ENCODE results near the gene SST.

Gene SST

GRCh38 chr3:187642861-187643260, 27.3 kb downstream of the SST start:
- Histone ChIP-seq H3K4me2 (ENCODE audit: low read depth, low read length) (no peak overlapping the region), H3K27ac (ENCODE audit: low read length) (no peak overlapping the region), H4K20me1 (ENCODE audit: insufficient read depth, low read length) (no peaks in the 10 kb centered on the region), H2AFZ (ENCODE audit: low read length) (no peak overlapping the region), H3K4me1 (ENCODE audit: low read length) (peaks cover 9% of the 10 kb centered on the region), H3K27me3 (replicated peaks; ENCODE audit: insufficient read depth, low read length) (peaks cover 13% of the 10 kb centered on the region), H3K9me3 (replicated peaks; ENCODE audit: insufficient read depth, low read length) (no peaks in the 10 kb centered on the region), H3K36me3 (replicated peaks; ENCODE audit: insufficient read depth, low read length) (no peaks in the 10 kb centered on the region), H3K4me3 (ENCODE audit: low read length) (no peak overlapping the region), H3K9me2 (replicated peaks; ENCODE audit: insufficient read depth, low read length) (no peaks in the 10 kb centered on the region), H3K79me2 (ENCODE audit: low read length) (no peaks in the 10 kb centered on the region), H3K9ac (ENCODE audit: low read length) (no peak overlapping the region), H3F3A (ENCODE audit: insufficient read depth, low read length) (peaks cover 8% of the 10 kb centered on the region)
- no peak for TF ChIP-seq EZH2phosphoT487 (IDR thresholded peaks at IDR 0.05; ENCODE audit: low read length)
- TF ChIP-seq EZH2 (optimal IDR thresholded peaks at IDR 0.05; ENCODE audit: low read depth, low read length): no peak
- TF ChIP-seq, protein P1, sequence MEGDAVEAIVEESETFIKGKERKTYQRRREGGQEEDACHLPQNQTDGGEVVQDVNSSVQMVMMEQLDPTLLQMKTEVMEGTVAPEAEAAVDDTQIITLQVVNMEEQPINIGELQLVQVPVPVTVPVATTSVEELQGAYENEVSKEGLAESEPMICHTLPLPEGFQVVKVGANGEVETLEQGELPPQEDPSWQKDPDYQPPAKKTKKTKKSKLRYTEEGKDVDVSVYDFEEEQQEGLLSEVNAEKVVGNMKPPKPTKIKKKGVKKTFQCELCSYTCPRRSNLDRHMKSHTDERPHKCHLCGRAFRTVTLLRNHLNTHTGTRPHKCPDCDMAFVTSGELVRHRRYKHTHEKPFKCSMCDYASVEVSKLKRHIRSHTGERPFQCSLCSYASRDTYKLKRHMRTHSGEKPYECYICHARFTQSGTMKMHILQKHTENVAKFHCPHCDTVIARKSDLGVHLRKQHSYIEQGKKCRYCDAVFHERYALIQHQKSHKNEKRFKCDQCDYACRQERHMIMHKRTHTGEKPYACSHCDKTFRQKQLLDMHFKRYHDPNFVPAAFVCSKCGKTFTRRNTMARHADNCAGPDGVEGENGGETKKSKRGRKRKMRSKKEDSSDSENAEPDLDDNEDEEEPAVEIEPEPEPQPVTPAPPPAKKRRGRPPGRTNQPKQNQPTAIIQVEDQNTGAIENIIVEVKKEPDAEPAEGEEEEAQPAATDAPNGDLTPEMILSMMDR (IDR thresholded peaks at IDR 0.05; ENCODE audit: low read length): no peak
- DNase-seq: no peak

- no peak overlapping the region for H2AFZ ChIP-seq (ENCODE audit: low read length)
- TF ChIP-seq EZH2phosphoT487 (IDR thresholded peaks at IDR 0.05; ENCODE audit: low read length) (no peak), EZH2 (optimal IDR thresholded peaks at IDR 0.05; ENCODE audit: low read depth, low read length) (no peak)
- TF ChIP-seq, protein P1 (IDR thresholded peaks at IDR 0.05; ENCODE audit: low read length): no peak
- no peak for DNase-seq
Measured at GRCh38 chr3:187641320-187642016, 28.7 kb downstream of the SST start.

DNA sequence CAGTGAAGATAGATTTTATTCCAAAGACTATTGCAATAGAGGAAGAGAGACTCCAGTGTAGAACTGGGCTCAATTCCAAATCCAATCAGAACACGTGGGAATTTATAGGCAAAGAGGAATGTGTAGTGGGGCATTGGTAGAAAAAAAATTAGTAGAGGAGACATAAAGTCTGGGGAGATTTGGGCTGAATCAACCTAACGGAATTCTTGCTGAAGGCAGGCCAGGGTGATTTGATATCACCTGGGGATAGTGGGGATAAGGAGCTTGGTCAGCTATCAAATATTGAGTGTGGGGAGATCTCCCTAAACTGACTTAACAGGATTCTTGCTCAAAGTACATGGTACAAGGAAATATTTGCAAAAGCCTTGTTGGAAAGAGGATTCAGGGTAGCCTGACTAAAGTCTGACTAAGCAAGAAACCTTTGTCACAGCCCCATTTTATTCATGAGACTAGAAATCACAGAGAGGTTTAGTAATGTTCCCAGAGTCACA, 29.6 kb downstream of the SST start:
- Histone ChIP-seq H3K4me2 (ENCODE audit: low read depth, low read length) (no peak overlapping the region), H3K79me2 (ENCODE audit: low read length) (no peaks in the 10 kb centered on the region), H3K27ac (ENCODE audit: low read length) (no peak overlapping the region), H3K4me3 (ENCODE audit: low read length) (no peak overlapping the region), H3K9ac (ENCODE audit: low read length) (no peak overlapping the region), H3K9me3 (replicated peaks; ENCODE audit: insufficient read depth, low read length) (no peaks in the 10 kb centered on the region), H2AFZ (ENCODE audit: low read length) (no peak overlapping the region), H3K9me2 (replicated peaks; ENCODE audit: insufficient read depth, low read length) (no peaks in the 10 kb centered on the region), H3K27me3 (replicated peaks; ENCODE audit: insufficient read depth, low read length) (no peaks in the 10 kb centered on the region), H4K20me1 (ENCODE audit: insufficient read depth, low read length) (no peaks in the 10 kb centered on the region), H3F3A (ENCODE audit: insufficient read depth, low read length) (no peaks in the 10 kb centered on the region), H3K36me3 (replicated peaks; ENCODE audit: insufficient read depth, low read length) (no peaks in the 10 kb centered on the region), H3K4me1 (ENCODE audit: low read length) (no peaks in the 10 kb centered on the region)
- TF ChIP-seq, protein P1 (IDR thresholded peaks at IDR 0.05; ENCODE audit: low read length): no peak
- TF ChIP-seq EZH2phosphoT487 (IDR thresholded peaks at IDR 0.05; ENCODE audit: low read length) (no peak), EZH2 (optimal IDR thresholded peaks at IDR 0.05; ENCODE audit: low read depth, low read length) (no peak)
- DNase-seq: no peak

More at GRCh38 chr3:187641320-187642016, 28.7 kb downstream of the SST start:
- 0 out of 2 replicates have a peak, but pooled peaks cover 2% of the 10 kb centered on the region for H3K27me3 ChIP-seq (replicated peaks; ENCODE audit: insufficient read depth, low read length)
- H3F3A ChIP-seq (ENCODE audit: insufficient read depth, low read length): no peaks in the 10 kb centered on the region
- no peaks in the 10 kb centered on the region for H3K4me1 ChIP-seq (ENCODE audit: low read length)
- no peak overlapping the region for H3K27ac ChIP-seq (ENCODE audit: low read length)
- no peaks in the 10 kb centered on the region for H3K9me2 ChIP-seq (replicated peaks; ENCODE audit: insufficient read depth, low read length)
- H3K4me2 ChIP-seq (ENCODE audit: low read depth, low read length): no peak overlapping the region
- no peak overlapping the region for H3K9ac ChIP-seq (ENCODE audit: low read length)
- H4K20me1 ChIP-seq (ENCODE audit: insufficient read depth, low read length): no peaks in the 10 kb centered on the region
- H3K9me3 ChIP-seq (replicated peaks; ENCODE audit: insufficient read depth, low read length): no peaks in the 10 kb centered on the region
- no peaks in the 10 kb centered on the region for H3K79me2 ChIP-seq (ENCODE audit: low read length)
- no peaks in the 10 kb centered on the region for H3K36me3 ChIP-seq (replicated peaks; ENCODE audit: insufficient read depth, low read length)
- no peak overlapping the region for H3K4me3 ChIP-seq (ENCODE audit: low read length)
